SK-N-MC (cell line): ENCODE results near the gene DTNBP1.

Experiments
- EZH2 ChIP-seq: fragments of 200-600 bp; sonication (generic); IDR thresholded peaks from one replicate; pipeline ENCODE4 v1.6.1; 2017; ENCODE audit warnings: antibody characterized with exemption
- FOXP2 ChIP-seq: optimal IDR thresholded peaks from 2 replicates; pipeline ENCODE3; 2011; ENCODE audit warnings: mild to moderate bottlenecking, moderate library complexity; ENCODE audit not compliant: insufficient read depth; ENCODE audit errors: extremely low read length, control extremely low read depth
- POLR2AphosphoS5 ChIP-seq: IDR thresholded peaks from 2 replicates; pipeline ENCODE4 v1.6.1; 2012; ENCODE audit warnings: mild to moderate bottlenecking, low read depth, low read length, borderline replicate concordance

GRCh38 chr6:15697895-15698294 lies 35.1 kb upstream of the DTNBP1 start:
- TF ChIP-seq POLR2AphosphoS5 (no peak), EZH2 (no peak), FOXP2 (no peak)
